Ishikawa (cell line): ENCODE results near the gene SRRT.

Experiments used
- CEBPB ChIP-seq: IDR thresholded peaks from 2 replicates; pipeline ENCODE4 v1.6.1; 2012
- NFIC ChIP-seq: IDR thresholded peaks from 2 replicates; pipeline ENCODE4 v1.6.1; 2012
- RAD21 ChIP-seq: IDR thresholded peaks from 2 replicates; pipeline ENCODE4 v1.6.1; 2012; ENCODE audit warnings: low read depth
- YY1 ChIP-seq: IDR thresholded peaks from 2 replicates; pipeline ENCODE4 v1.6.1; 2012; ENCODE audit warnings: low read depth
- TF ChIP-seq, protein P1 (sequence below): IDR thresholded peaks from 2 replicates; pipeline ENCODE4 v1.6.1; 2012; ENCODE audit warnings: low read depth, mild to moderate bottlenecking

DNA sequence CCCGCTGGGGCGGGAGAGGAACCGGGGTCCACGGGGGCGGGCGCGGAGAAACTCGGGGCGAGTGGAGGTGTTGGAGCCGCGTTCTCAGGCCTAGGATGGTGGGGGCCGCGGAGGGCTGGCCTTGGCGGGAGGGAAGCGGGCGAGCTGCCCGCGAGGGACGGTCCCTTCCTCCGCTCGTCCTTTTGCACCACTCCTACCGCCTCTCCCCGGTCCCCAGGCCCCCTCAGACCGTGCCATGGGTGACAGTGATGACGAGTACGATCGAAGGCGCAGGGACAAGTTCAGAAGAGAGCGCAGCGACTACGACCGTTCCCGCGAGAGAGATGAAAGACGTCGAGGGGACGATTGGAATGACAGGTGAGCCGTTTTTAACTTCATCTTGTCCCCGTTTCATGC, 451 bp downstream of the SRRT start:
- TF ChIP-seq RAD21 (no peak), YY1 (no peak), NFIC (no peak), CEBPB (no peak)
- TF ChIP-seq, protein P1, sequence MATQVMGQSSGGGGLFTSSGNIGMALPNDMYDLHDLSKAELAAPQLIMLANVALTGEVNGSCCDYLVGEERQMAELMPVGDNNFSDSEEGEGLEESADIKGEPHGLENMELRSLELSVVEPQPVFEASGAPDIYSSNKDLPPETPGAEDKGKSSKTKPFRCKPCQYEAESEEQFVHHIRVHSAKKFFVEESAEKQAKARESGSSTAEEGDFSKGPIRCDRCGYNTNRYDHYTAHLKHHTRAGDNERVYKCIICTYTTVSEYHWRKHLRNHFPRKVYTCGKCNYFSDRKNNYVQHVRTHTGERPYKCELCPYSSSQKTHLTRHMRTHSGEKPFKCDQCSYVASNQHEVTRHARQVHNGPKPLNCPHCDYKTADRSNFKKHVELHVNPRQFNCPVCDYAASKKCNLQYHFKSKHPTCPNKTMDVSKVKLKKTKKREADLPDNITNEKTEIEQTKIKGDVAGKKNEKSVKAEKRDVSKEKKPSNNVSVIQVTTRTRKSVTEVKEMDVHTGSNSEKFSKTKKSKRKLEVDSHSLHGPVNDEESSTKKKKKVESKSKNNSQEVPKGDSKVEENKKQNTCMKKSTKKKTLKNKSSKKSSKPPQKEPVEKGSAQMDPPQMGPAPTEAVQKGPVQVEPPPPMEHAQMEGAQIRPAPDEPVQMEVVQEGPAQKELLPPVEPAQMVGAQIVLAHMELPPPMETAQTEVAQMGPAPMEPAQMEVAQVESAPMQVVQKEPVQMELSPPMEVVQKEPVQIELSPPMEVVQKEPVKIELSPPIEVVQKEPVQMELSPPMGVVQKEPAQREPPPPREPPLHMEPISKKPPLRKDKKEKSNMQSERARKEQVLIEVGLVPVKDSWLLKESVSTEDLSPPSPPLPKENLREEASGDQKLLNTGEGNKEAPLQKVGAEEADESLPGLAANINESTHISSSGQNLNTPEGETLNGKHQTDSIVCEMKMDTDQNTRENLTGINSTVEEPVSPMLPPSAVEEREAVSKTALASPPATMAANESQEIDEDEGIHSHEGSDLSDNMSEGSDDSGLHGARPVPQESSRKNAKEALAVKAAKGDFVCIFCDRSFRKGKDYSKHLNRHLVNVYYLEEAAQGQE: no peak
